NCI-H524 (cell line): ENCODE measurements around the gene ANKMY2.
"Not testable (repeated sequence)": the region's sequence is repeated elsewhere in the genome, so short reads cannot be mapped to it uniquely, and the experiment has no call there.

Experiments used
- DNase-seq, 2 experiments: peaks; one replicate each; lab custom pipeline; 2025; lab: John Stamatoyannopoulos, UW

ANKMY2 gene

DNA sequence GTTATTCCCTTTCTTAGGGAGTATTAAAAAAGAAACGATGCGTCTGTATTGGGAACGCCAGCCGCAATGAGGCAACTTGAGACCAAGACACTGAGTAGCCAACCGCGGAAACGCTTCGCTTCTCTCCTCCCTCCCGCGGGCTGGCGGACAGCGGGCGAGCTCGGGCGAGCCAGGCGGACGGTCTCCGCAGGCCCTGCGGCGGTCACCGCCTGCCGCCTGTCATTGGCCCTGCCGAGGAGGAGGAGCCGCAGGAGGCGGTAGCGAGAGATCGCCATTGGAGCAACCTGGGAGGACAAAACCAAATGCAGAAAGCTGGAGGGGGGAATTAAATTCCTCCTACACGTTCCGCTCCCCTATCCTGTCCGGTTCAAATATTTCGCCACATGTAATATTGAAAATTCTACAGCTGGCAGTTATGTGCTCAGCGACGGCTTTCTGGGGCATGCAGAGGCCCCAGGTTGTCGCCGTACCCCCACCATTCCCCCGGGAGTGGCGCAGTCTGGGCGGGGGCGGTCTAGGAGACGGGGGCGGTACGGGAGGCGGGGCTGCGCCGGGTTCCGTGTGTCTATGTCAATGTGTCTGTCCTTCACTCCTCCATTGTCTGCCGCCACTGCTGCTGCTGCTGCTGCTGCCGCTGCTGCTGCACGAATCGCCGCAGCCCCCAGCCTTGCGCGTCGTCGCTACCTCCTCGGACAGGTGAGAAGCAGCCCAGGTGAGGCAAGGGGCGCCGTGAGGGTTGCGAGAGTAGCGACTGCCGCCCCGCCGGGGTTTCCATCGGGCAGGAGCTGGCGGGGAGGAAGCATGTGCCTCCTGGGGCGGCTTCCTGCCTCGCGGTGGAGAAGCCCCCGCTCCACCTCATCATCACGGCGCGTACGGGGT is at the start of gene ANKMY2, which contains the start of gene BZW2:
Gene ANKMY2, minus strand, starts transcription at position 162 of the 879 bp plus-strand sequence. CDS start 181 bp downstream, outside the sequence.
Gene BZW2, plus strand, starts transcription at position 589 of the 879 bp plus-strand sequence. CDS start 19,263 bp downstream, outside the sequence.
- DNase-seq = peak; percentile 65 to 92

- no peak for DNase-seq
Observed at GRCh38 chr7:16694806-16695205, 49.3 kb upstream of the ANKMY2 start.

- no peak for DNase-seq
Observed at GRCh38 chr7:16693601-16694318, 48.2 kb upstream of the ANKMY2 start.

DNA sequence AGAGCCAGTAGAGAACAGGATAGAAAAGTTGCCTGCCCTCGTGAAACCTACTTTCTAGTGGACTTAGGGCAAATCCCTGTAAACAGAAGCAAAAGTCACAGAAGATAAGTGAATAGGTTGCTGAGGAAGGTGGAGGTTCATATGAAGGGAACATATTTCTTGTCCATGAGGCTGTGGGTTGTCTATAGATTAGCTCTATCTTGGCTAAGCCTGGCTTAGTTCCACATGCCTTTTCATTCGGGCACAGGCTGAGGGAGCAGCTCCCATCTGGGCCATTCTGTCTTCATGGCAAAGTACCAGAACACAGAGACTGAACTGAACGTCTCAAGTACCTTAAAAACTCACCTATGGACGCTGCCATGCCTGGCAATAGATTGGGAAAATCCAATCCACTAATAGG is 45.7 kb upstream of the ANKMY2 start:
- DNase-seq = no peak

DNA sequence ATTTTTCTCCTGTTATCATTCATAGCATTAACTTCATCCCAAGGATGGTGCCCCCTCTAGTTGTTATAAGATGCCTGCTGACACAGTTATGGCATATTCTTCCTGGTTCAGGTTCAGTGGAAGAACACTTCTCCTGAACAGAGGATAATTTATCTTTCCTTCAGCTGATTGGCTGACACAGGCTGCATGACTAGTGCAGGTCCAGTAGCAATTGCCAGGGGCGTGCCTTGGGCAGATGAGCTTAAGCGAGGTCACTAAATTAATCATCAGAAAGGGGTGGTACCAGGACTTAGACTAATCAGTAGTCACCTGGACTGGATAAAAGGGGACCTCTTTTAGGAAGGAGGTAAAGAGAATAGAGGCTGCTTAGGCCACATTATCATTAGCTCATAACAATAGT is 42.7 kb upstream of the ANKMY2 start:
- DNase-seq = no peak

DNA sequence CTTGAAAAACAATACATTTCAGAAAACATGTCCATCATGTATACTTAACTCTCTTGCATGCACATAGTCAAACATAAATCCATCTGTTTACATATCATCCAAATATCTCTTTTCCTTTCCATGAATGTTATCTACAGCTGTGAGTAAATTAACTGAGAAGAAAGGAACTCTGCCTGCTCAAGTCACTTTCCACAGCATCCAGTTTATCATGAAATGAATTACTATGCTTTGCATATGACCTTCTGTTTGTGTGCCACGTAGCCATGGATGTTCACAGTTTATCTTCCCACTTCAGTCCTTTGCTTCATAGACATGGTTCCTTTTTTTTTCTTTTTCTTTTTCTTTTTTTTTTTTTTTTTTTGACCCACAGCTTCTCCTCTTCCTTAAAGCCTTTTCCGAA is 40.0 kb upstream of the ANKMY2 start:
- DNase-seq = no peak

- DNase-seq = no peak
Observed at GRCh38 chr7:16684935-16685334, 39.4 kb upstream of the ANKMY2 start.

DNA sequence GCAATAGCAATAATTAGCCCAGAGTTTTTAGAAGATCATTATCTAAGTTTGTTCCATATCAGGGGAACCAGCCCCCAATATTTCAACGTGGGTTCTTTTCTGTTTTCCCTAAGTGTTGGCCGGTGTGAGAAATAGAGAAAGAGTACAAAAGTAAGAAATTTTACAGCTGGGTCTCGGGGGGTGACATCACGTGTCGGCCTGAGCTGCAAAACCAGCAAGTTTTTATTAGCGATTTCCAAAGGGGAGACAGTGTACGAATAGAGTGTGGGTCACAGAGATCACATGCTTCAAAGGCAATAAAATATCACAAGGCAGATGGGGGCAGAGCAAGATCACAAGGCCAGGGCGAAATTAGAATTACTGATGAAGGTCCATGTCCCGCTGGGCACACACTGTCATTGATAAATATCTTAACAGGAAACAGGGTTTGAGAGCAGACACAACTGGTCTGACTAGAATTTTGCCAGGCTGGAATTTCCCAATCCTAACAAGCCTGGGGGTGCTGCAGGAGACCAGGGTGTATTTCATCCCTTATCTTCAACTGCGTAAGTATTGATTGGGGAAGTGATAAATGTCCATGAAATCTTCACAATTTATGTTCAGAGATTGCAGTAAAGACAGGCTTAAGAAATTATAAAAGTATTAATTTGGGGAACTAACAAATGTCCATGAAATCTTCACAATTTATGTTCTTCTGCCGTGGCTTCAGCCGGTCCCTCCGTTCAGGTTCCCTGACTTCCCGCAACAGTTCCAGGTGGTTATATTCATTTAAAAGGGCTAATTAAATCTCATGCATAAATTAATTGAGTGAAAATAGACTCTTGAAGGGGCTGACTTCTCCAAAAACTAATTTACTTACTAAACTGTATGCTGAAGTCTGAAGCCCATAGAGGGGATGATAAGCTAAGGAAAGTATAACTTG is 33.4 kb upstream of the ANKMY2 start:
- not testable (repeated sequence) for DNase-seq

DNA sequence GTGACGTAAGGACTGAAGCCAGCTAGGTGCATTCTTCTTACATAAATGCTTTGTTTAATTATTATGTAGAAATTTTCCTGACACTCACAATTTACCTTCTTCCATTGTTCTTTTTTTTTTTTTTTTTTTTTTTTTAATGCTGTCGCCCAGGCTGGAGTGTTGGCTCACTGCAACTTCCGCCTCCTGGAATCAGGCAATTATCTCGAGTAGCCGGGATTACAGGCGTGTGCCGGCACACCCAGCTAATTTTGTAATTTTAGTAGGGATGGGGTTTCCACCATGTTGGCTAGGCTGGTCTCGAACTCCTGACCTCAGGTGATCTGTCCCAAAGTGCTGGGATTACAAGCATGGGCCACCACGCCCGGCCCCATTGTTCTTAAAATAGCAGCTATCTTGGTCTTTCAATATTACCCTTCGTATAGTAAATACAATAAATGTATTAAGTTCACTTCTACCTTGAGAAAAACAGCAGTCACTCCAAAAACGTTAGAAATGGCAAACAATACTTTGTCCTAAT is 32.5 kb upstream of the ANKMY2 start:
- no peak for DNase-seq

DNA sequence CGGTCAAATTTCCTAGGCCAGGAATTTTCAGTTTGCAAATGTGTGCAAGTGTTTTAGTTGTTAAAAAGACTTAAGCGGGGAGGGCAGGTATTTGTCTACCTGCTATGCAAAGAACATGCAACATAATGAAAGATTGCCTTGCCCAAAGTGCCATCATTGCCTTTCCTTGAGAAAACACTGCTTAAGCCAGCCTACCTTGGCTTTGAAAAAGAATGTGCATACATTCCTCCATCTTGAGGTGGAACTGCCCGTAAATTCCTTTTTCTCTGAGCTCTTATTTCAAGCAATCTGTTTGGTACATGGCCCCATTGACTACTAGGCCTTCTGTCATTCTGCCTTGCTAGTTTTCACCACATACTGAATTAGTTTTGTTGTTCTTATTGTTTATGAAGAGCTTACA is 29.7 kb upstream of the ANKMY2 start:
- no peak for DNase-seq

- DNase-seq = no peak
Observed at GRCh38 chr7:16671811-16672210, 26.3 kb upstream of the ANKMY2 start.

DNA sequence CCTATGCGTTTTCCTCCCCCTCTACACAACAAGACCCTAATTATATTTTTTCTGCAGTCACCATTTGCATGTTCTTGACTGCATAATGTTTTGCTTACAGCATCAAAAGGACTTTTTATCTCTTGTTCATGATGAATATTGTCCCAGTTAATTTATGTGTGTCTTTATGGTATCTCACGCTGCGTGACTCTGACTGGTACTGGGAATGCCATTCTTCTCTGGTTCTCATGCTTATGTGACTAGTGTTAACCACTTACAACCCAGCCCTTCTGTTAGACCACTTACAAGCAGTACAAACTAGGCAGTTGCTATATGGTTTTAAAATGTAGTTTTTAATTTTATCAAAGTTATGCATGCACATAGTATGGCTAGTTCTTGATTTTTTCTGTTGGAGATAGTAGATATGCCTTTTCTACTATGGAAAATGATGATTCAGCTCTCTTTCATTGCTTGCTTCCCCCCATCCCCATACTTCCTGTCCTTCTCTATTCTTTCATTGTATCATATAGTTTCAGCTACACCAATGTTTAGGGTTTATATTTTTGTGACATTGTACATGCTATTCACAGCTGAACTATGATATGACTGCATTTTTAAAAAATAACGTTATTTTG is 25.3 kb upstream of the ANKMY2 start:
- DNase-seq = no peak

DNA sequence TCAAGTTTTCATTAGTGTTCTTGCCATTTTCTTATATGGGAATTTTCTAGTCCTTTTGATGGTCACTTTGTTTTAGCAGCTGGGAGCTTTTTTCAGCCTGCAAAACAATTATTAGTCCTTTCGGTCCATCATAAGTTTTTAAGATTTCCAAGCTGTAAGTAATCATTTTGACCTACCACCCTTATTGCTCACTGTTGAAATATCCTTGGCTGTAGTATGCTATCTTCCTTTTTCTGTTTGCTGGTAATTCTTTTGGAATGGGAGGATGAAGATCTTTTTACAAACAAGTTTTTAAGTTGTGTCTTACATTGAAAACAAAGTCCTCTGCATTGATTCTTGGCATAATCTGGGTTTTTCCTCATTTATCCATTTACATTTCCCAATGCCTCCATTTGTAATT is 24.5 kb upstream of the ANKMY2 start:
- no peak for DNase-seq

DNA sequence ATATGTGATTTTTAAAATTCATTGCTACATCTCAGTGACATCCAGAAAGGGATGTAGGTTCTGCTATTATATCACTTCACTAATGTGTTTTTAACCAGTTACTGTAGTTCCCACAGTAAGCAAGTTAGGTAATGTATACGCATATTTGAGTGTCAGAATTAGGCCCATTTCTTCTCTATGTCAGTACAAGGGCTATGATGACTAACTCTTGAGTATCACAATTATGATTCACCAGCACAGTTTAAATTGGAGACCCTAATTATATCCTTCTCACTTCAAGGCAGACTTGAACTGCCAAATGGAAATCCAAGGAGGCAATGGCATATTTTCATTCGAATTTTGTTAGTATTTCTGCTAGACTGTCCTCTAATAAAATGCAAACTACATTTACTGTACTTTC is 24.0 kb upstream of the ANKMY2 start:
- DNase-seq = no peak

DNA sequence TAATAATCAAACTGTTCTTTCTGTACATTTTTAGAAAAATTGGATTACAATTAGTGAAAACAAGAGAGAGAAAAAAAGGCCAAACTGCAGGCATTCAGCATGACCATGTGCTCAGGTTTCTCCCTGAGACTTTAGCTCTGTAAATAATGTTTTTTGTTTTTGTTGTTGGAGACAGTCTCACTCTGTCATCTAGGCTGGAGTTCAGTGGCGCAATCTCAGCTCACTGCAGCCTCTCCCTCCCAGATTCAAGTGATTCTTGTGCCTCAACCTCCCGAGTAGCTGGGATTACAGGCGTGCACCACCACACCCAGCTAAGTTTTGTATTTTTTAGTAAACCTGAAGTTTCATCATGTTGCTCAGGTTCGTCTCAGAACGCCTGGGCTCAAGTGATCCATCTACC is 23.4 kb upstream of the ANKMY2 start:
- DNase-seq = no peak

DNA sequence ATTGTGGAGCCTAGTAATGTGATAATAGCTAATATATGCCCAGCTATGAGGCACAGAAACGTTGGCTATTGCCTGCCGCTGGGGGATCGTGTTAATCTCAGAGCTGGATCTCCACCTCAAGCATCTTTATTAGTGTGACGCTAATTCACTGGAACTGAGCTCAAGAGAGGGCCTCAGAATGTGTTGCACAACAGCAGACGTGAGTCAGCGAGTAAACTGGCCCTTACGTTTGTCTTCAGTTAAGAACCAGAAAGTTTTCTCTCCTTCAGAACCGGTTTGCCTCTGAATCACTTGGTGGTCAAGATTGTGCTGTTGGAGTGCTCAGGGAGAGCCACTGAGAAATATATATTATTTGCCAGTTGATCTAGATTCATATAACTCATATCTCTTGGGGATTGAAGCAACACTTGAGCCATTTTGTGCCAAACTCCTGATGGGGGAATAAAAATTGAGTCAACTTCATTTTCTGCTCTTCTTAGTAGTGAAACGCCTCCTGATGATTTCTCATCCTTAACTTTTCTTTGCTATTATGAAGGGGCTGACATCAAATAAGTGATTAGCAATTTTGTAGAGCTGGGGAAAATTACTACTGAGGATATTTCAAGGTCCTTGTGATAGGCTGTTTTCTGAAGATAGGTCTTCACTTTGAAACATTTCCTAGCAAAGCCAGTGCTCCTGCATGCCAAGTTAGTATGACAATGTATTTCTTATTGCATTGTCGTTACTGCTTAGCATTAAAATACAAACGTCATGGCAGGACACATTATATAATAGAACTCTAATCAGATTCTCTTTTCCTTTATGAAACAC is 22.7 kb upstream of the ANKMY2 start:
- no peak for DNase-seq

DNA sequence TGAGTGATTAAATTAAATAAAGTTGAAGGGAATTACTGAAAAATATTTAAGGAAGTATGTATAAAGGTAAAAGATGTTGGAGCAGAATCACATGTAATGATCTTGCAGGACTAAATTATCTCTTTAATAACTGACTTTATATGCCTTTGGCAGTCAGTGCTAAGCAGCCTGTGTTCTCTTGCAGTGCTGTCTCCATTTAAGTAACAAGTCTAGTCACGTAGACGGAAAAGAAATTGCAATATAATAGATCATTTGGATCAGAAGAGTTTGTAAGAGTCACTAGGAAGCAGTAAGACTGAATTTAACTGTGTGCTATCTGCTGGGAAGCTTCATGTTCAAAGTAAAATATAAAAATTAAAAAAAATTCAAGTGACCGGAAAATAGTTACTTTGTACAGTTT is 21.8 kb upstream of the ANKMY2 start:
- no peak for DNase-seq

GRCh38 chr7:16661924-16662323 is 16.4 kb upstream of the ANKMY2 start:
- DNase-seq = no peak

DNA sequence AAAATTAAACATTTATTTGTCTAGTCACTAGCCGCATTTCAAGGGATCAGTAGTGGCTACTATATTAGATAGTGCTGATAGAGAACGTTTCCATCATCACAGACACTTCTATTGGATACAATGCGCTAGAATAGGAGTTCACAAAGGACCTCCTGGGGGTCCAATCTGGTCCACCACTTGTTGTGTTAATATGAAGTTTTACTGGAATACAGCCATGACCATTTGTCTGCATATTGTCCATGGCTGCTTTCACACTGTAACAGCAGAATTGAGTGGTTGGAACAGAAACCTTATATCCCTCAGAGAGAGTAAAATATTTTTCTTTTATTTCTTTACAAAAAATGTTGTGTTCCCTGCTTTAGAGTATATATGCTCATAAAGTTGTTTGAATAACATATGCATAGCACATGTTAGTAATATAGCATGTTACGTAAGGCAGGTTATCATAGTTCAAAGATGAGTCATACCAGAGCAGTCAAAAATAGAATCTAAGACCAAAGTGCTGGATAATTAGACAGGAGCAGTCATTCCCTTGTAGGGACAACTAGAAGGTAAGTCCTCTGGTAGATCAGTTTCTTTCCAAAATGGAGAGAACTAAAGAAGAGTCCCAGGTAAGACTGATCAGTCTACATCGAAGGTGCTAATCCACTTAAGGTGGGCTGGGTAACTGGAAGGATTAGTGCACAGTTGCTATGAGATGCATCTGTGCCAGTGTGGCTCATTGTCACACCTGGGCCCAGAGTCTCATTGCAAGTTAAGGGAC is 15.3 kb upstream of the ANKMY2 start:
- peak in 1 of 2 experiments; percentile 26 for DNase-seq
